Tibial artery (tissue), 4 donors: ENCODE results near the gene DPYSL3.

Source experiments
- DNase-seq, 2 donors: peaks; one replicate each; pipeline ENCODE4 v3.0.0-alpha.2; 2019
- H3K27ac ChIP-seq, 2 donors: fragments of 200-600 bp; sonication (generic) in 1 of 2; 1 replicate in 1 of 2; 2 replicates in 1 of 2; pipeline ENCODE4 v1.5.1; 2018 to 2019; ENCODE audit warnings: mild to moderate bottlenecking in 1 of 2
- H3K27me3 ChIP-seq, 2 donors: fragments of 200-600 bp; sonication (generic) in 1 of 2; one replicate each; pipeline versions ENCODE4 v1.5.1 to v1.6.0; 2016 to 2019
- H3K36me3 ChIP-seq, 3 donors: fragments of 200-600 bp; sonication (generic) in 2 of 3; one replicate each; pipeline ENCODE4 v1.5.1; 2016 to 2019; ENCODE audit warnings: mild to moderate bottlenecking in 2 of 3
- H3K4me1 ChIP-seq, 4 donors: fragments of 200-600 bp; sonication (generic) in 2 of 4; 1 replicate in 3 of 4; 2 replicates in 1 of 4; pipeline ENCODE4 v1.5.1; 2016 to 2019
- H3K4me3 ChIP-seq, 2 donors: fragments of 200-600 bp; sonication (generic) in 1 of 2; 1 replicate in 1 of 2; 2 replicates in 1 of 2; pipeline ENCODE4 v1.5.1; 2018 to 2019; ENCODE audit warnings: mild to moderate bottlenecking in 2 of 2
- H3K9me3 ChIP-seq, 3 donors: fragments of 200-600 bp; sonication (generic) in 1 of 3; one replicate each; pipeline ENCODE4 v1.5.1; 2016 to 2019
- CTCF ChIP-seq, 2 experiments: fragments of 200-600 bp in 1 of 2; fragments of 450-650 bp in 1 of 2; IDR thresholded peaks; one replicate each; pipeline ENCODE4 v1.5.1; 2017 to 2019; ENCODE audit warnings: antibody characterized with exemption in 2 of 2, mild to moderate bottlenecking in 1 of 2, moderate library complexity in 1 of 2
- intact Hi-C: fragments of 100-400 bp; cut with DNase I; formaldehyde crosslinking; loops from one replicate; pipeline ENCODE4 v1.15.0; 2023; ENCODE audit warnings: low total_unique reads

The DPYSL3 gene

GRCh38 chr5:147460380-147460779 lies 49.5 kb downstream of the DPYSL3 start:
- Histone ChIP-seq H3K36me3 (no peaks in the 10 kb centered on the region), H3K9me3 (no peaks in the 10 kb centered on the region), H3K4me3 (no peak overlapping the region), H3K4me1 (peaks cover 0 to 14% (median 7%) of the 10 kb centered on the region in 4 donors), H3K27me3 (no peaks in the 10 kb centered on the region), H3K27ac (no peak overlapping the region)
- no peak for DNase-seq
- no peak for TF ChIP-seq CTCF (IDR thresholded peaks at IDR 0.05)
- intact Hi-C loops, result no loop called here

GRCh38 chr5:147458581-147458980 lies 51.3 kb downstream of the DPYSL3 start:
- no peak for TF ChIP-seq CTCF (IDR thresholded peaks at IDR 0.05)
- H3K27me3 ChIP-seq, result no peaks in the 10 kb centered on the region
- no peaks in the 10 kb centered on the region for H3K36me3 ChIP-seq
- no peak for DNase-seq
- H3K27ac ChIP-seq, result no peak overlapping the region
- H3K9me3 ChIP-seq, result no peaks in the 10 kb centered on the region
- H3K4me3 ChIP-seq, result no peak overlapping the region
- peaks cover 0 to 24% (median 14%) of the 10 kb centered on the region in 4 donors for H3K4me1 ChIP-seq
- intact Hi-C loops, result loop anchor here (10.0 kb wide), 1 partner anchor 224 kb away; the partner anchor contains the start of gene STK32A

- DNase-seq, result no peak
- H3K9me3 ChIP-seq, result no peaks in the 10 kb centered on the region
- peaks cover 0 to 35% (median 25%) of the 10 kb centered on the region in 4 donors for H3K4me1 ChIP-seq
- no peak for TF ChIP-seq CTCF (IDR thresholded peaks at IDR 0.05)
- H3K4me3 ChIP-seq, result no peak overlapping the region
- intact Hi-C loops, result loop anchor here (10.0 kb wide), 1 partner anchor 221 kb away; the partner anchor contains the start of gene STK32A
- H3K27me3 ChIP-seq, result no peaks in the 10 kb centered on the region
- peak overlapping the region; percentile 93 to 99 for H3K27ac ChIP-seq
- no peaks in the 10 kb centered on the region for H3K36me3 ChIP-seq
Observed at GRCh38 chr5:147455822-147456450, 53.9 kb downstream of the DPYSL3 start.

- peak overlapping the region; percentile 93 to 99 for H3K27ac ChIP-seq
- no peaks in the 10 kb centered on the region for H3K36me3 ChIP-seq
- intact Hi-C loops, result loop anchor here (5.0 to 10.0 kb wide), 2 partner anchors 53 to 220 kb away; partner anchors contain the start of gene STK32A
- H3K4me3 ChIP-seq, result peak overlapping the region; percentile 80 to 95
- no peaks in the 10 kb centered on the region for H3K9me3 ChIP-seq
- no peaks in the 10 kb centered on the region for H3K27me3 ChIP-seq
- no peak for TF ChIP-seq CTCF (IDR thresholded peaks at IDR 0.05)
- DNase-seq, result peak; percentile 66 to 68
- peaks cover 0 to 43% (median 31%) of the 10 kb centered on the region in 4 donors for H3K4me1 ChIP-seq
Observed at GRCh38 chr5:147454996-147455677, 54.7 kb downstream of the DPYSL3 start.

GRCh38 chr5:147453875-147454814 lies 55.7 kb downstream of the DPYSL3 start:
- no peaks in the 10 kb centered on the region for H3K9me3 ChIP-seq
- intact Hi-C loops, result loop anchor here (5.0 to 10.0 kb wide), 2 partner anchors 52 to 219 kb away; partner anchors contain the start of gene STK32A
- no peaks in the 10 kb centered on the region for H3K36me3 ChIP-seq
- peaks cover 0 to 49% (median 36%) of the 10 kb centered on the region in 4 donors for H3K4me1 ChIP-seq
- DNase-seq, result peak; percentile 84 to 95
- H3K27me3 ChIP-seq, result no peaks in the 10 kb centered on the region
- peak overlapping the region; percentile 80 to 95 for H3K4me3 ChIP-seq
- H3K27ac ChIP-seq, result peak overlapping the region; percentile 93 to 99
- peak; percentile 85 to 90 for TF ChIP-seq CTCF (IDR thresholded peaks at IDR 0.05)
